ENCODE data around the gene TRIML1.

GRCh38 chr4:188143731-188144130 lies 4.5 kb downstream of the TRIML1 start:
- TF ChIP-seq CTCF (conservative IDR thresholded peaks at IDR 0.05; ENCODE audit: low read length) (no peak), EZH2phosphoT487 (IDR thresholded peaks at IDR 0.05; ENCODE audit: borderline replicate concordance) (no peak)
